ENCODE measurements around the gene RTTN.

Gene RTTN

DNA sequence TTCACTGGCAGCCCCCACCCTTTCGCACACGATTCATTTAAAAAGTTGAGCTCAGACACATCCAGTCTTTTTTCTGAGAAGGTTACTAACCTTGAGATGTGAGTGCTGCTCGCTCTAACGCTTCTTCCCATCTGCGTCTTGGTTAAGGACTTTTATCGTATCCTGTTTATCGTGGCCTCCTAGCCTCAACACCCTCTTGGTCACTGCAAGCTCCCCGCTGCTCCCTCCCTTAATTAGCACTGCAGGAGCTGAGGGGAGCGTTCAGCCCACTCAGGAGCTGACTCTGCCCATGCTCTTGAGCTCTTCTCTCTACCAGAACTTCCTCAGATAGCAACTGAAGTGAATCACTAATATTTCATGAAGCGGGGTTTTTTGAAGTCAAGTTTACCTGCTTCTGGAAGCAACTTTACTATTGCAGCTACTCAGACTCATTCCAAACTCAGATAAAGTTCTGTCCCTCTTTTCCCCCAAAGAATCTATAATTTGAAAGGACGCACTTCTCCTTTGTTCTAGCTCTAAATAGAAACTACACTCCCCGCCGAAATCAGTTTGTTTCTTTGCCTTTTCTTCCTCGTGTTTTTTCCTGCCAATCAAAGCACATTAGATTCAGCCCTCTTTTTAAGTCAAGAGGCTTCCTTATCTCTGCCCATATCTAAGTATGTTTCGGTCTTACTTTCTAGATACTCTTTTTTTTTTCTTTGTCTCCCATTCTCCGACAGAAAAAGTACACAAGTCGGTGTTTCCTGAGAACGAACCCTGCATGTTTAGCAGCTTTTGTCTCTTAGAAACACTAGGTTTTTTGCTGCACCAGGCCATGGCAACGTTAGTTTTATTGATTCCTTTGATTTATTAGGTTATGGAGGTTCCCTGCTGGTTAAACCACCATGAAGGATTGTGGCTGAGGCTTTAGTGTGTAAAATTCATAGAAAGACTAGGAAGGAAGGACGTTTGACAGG is 248.5 kb downstream of the RTTN start:
- ChIA-PET CTCF (interaction anchor here (1.3 to 3.3 kb wide), 4 partner anchors 13 to 25 kb away, joined by 3 to 13 read pairs (median 7); no protein-coding TSS in a partner anchor), POLR2A (interaction anchor here (1.8 kb wide), 1 partner anchor 12 kb away, joined by 8 read pairs; no protein-coding TSS in a partner anchor)
- TF ChIP-seq, protein P1, sequence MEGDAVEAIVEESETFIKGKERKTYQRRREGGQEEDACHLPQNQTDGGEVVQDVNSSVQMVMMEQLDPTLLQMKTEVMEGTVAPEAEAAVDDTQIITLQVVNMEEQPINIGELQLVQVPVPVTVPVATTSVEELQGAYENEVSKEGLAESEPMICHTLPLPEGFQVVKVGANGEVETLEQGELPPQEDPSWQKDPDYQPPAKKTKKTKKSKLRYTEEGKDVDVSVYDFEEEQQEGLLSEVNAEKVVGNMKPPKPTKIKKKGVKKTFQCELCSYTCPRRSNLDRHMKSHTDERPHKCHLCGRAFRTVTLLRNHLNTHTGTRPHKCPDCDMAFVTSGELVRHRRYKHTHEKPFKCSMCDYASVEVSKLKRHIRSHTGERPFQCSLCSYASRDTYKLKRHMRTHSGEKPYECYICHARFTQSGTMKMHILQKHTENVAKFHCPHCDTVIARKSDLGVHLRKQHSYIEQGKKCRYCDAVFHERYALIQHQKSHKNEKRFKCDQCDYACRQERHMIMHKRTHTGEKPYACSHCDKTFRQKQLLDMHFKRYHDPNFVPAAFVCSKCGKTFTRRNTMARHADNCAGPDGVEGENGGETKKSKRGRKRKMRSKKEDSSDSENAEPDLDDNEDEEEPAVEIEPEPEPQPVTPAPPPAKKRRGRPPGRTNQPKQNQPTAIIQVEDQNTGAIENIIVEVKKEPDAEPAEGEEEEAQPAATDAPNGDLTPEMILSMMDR (IDR thresholded peaks at IDR 0.05; ENCODE audit: control extremely low read depth, extremely low read depth, low read depth, missing control alignments), result no peak
- DNase-seq (ENCODE audit: extremely low spot score), result no peak

DNA sequence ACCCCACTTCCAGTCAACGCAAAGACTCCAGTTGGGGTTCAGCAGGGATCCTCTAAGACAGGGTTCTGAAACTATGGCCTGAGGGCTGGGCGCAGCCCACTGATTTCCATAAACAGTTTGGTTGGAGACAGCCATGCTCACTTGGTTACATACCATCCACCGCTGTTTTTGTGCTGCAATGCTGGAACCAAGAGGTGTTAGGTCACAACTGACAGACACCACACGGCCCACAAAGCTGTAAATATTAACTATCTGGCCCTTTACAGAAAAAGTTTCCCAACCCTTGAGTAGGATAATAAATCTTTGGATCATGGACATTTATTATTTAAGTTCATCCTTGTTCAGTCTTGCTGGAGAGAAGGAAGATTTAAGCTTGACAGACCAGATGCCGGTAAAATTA is 249.4 kb downstream of the RTTN start:
- TF ChIP-seq, protein P1 (IDR thresholded peaks at IDR 0.05; ENCODE audit: control extremely low read depth, extremely low read depth, low read depth, missing control alignments), result no peak
- POLR2A ChIA-PET, result interaction anchor here (1.8 kb wide), 1 partner anchor 11 kb away, joined by 8 read pairs; no protein-coding TSS in a partner anchor
- CTCF ChIA-PET, result interaction anchor here (1.3 to 3.3 kb wide), 4 partner anchors 12 to 26 kb away, joined by 3 to 13 read pairs (median 7); no protein-coding TSS in a partner anchor
- DNase-seq (ENCODE audit: extremely low spot score), result no peak

DNA sequence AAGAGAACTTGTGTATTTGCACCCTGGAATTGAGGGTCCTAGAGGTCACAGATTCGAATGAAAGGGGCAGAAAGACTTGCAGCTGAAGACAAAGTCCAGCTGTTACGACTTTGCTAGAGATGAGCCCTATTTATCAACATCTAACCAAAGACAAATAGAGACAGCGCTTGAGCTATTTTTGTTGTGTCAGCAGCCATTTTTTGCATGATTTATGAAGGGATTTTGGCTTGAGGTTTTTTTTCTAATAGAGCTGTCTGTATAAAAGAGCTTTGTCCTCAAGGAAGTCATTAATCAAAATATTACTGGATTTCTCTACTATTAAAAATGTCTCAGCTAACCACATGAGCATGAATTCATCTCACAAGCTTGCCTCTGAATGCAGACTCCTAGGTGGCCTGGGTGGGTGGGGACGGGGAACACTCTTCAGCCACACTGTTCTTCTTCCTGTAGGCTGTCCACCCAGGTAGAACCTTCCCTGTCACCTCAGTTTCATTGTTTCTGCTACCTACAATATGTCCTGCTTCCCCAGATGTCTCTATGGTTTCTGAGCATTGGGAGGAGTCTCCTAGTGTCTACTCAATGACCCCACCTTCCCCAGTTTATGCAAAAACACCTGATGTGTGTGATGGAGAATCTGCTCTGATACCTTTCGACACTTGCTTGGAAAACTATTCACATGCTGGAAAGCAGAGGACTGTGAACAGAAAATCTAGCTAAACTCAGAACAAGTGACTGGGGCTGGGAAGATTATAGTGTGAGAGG is 250.6 kb downstream of the RTTN start:
- POLR2A ChIA-PET, result no interaction called here
- DNase-seq (ENCODE audit: extremely low spot score), result no peak
- TF ChIP-seq, protein P1 (IDR thresholded peaks at IDR 0.05; ENCODE audit: control extremely low read depth, extremely low read depth, low read depth, missing control alignments), result no peak
- CTCF ChIA-PET, result interaction anchor here (1.1 to 3.3 kb wide), 2 partner anchors 11 to 26 kb away, joined by 3 to 13 read pairs; no protein-coding TSS in a partner anchor

DNA sequence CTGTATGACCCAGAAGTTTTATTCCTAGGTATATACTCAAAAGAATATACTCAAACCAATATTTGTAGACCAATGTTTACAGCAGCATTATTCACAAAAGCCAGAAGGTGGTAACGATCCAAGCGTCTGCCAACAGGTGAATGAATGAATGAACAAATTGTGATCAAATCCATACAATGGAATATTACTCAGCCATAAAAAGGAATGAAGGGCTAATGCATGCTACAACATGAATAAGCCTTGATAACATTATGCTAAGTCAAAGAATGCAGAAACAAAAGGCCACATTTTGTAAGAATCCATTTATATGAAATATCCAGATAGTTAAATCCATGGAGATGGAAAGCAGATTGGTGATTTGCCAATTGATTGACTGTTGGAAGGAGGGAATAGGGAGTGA is 252.3 kb downstream of the RTTN start:
- POLR2A ChIA-PET, result no interaction called here
- CTCF ChIA-PET, result no interaction called here

More for the DNA sequence above, 252.3 kb downstream of the RTTN start:
- TF ChIP-seq, protein P1 (IDR thresholded peaks at IDR 0.05; ENCODE audit: control extremely low read depth, extremely low read depth, low read depth, missing control alignments), result no peak
- no peak for DNase-seq (ENCODE audit: extremely low spot score)

Data from GM10248 (cell line).